Gastrocnemius medialis (tissue), 4 donors: ENCODE measurements around the gene COL6A1.

Experiments used
- POLR2A ChIP-seq, 2 donors: fragments of 450-650 bp; IDR thresholded peaks; one replicate each; pipeline ENCODE4 v1.6.1; 2017; ENCODE audit warnings: antibody characterized with exemption in 2 of 2, mild to moderate bottlenecking in 2 of 2, moderate library complexity in 2 of 2
- TF ChIP-seq, protein P1 (sequence below), 5 experiments: fragments of 450-650 bp in 3 of 5; fragments of 200-600 bp in 2 of 5; sonication (generic) in 2 of 5; IDR thresholded peaks in 4 of 5; conservative IDR thresholded peaks in 1 of 5; 1 replicate in 4 of 5; 2 replicates in 1 of 5; pipeline ENCODE4 v1.5.1; 2016 to 2019; ENCODE audit warnings: antibody characterized with exemption in 5 of 5, mild to moderate bottlenecking in 3 of 5, moderate library complexity in 3 of 5

DNA sequence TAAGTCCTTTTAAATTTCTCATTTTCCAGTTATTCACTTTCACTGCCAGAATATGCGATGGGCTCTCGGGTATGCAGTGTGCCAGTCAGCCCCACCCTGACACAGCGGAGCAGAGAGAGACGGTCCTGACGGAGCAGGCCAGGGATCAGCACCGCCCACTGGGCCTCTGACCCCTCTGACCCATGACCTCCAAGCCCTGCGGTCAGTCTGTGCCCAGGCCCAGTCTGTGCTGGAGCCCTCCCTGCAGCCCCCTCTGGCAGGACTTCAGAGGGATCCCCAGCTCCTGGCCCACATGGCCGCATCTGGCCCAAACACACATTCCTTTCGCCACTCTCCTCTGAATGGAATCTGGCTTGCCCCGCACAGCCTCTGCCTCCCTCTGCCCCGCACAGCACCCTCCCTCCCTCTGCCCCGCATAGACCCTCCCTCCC lies 72.9 kb downstream of the COL6A1 start:
- no peak for TF ChIP-seq POLR2A (IDR thresholded peaks at IDR 0.05)
- TF ChIP-seq, protein P1, sequence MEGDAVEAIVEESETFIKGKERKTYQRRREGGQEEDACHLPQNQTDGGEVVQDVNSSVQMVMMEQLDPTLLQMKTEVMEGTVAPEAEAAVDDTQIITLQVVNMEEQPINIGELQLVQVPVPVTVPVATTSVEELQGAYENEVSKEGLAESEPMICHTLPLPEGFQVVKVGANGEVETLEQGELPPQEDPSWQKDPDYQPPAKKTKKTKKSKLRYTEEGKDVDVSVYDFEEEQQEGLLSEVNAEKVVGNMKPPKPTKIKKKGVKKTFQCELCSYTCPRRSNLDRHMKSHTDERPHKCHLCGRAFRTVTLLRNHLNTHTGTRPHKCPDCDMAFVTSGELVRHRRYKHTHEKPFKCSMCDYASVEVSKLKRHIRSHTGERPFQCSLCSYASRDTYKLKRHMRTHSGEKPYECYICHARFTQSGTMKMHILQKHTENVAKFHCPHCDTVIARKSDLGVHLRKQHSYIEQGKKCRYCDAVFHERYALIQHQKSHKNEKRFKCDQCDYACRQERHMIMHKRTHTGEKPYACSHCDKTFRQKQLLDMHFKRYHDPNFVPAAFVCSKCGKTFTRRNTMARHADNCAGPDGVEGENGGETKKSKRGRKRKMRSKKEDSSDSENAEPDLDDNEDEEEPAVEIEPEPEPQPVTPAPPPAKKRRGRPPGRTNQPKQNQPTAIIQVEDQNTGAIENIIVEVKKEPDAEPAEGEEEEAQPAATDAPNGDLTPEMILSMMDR (IDR thresholded peaks at IDR 0.05 in 4 of 5, conservative IDR thresholded peaks at IDR 0.05 in 1 of 5) = no peak
